Body of pancreas (tissue), 4 donors: ENCODE measurements around the gene ANTXR1.

Source experiments
- POLR2A ChIP-seq, 3 donors: fragments of 450-650 bp; IDR thresholded peaks; one replicate each; pipeline ENCODE4 v1.6.1; 2016; ENCODE audit warnings: antibody characterized with exemption in 3 of 3, mild to moderate bottlenecking in 2 of 3
- TF ChIP-seq, protein P1 (sequence below), 7 experiments: fragments of 450-650 bp in 4 of 7; fragments of 200-600 bp in 3 of 7; sonication (generic) in 3 of 7; IDR thresholded peaks; one replicate each; pipeline ENCODE4 v1.5.1; 2016 to 2019; ENCODE audit warnings: antibody characterized with exemption in 7 of 7

DNA sequence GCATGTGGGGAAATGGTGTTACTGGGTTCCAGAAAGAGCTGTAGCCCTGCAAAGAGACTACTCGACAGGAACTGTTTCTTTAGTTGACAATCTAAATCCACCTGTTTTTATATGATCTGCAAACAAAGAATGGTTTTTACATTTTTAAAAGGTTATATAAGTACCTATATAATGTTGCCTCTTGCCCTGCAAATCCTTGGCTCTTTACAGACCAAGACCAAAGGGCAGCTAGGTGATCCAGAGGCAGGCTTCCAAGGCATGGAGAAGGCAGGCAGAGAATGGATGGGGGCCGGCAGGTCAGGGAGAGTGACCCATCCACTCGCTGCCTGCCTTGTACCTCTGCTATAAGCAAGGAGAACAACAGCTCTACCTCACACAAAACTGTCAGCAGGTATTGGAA lies 173.6 kb downstream of the ANTXR1 start:
- TF ChIP-seq, protein P1, sequence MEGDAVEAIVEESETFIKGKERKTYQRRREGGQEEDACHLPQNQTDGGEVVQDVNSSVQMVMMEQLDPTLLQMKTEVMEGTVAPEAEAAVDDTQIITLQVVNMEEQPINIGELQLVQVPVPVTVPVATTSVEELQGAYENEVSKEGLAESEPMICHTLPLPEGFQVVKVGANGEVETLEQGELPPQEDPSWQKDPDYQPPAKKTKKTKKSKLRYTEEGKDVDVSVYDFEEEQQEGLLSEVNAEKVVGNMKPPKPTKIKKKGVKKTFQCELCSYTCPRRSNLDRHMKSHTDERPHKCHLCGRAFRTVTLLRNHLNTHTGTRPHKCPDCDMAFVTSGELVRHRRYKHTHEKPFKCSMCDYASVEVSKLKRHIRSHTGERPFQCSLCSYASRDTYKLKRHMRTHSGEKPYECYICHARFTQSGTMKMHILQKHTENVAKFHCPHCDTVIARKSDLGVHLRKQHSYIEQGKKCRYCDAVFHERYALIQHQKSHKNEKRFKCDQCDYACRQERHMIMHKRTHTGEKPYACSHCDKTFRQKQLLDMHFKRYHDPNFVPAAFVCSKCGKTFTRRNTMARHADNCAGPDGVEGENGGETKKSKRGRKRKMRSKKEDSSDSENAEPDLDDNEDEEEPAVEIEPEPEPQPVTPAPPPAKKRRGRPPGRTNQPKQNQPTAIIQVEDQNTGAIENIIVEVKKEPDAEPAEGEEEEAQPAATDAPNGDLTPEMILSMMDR (IDR thresholded peaks at IDR 0.05): no peak
- TF ChIP-seq POLR2A (IDR thresholded peaks at IDR 0.05): no peak
